Muscle of arm (tissue), 12 donors: ENCODE measurements around the gene IGF2BP2. TPM values are rescaled to one million over a fixed set of nuclear protein-coding genes. Genes with fewer than 3 reads are reported as not detected.
"Not testable (repeated sequence)": the region's sequence is repeated elsewhere in the genome, so short reads cannot be mapped to it uniquely, and the experiment has no call there.

Source experiments
- DNase-seq: peaks from one replicate; pipeline ENCODE4 v3.0.0-alpha.2; 2013
- polyA plus RNA-seq, 12 donors: library from polyadenylated mRNA; unstranded; fragments of 120-200 nt; gene quantifications; one replicate each; pipeline ENCODE4 v1.2.1, GENCODE V29; 2013; ENCODE audit not compliant: insufficient read length in 12 of 12

Gene IGF2BP2
- polyA plus RNA-seq, 12 donors: 38.5 to 153 (median 49.6) TPM

DNA sequence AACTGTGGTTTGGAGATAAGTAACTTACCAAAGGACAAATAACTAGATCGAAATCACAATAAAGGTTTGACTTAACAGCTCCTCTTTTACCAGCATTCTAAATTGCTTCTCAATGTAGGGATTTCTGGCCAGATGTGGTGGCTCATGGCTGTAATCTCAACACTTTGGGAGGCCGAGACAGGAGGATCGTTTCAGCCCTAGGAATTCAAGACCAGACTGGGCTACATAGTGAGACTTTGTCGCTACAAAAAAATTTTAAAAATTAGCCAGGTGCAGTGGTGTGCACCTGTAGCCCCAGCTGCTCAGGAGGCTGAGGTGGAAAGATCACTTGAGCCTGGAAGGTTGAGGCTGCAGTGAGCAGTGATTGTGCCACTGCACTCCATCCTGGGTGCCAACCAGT lies 17.4 kb upstream of the IGF2BP2 start:
- DNase-seq: no peak

GRCh38 chr3:185838417-185838989 lies 13.7 kb upstream of the IGF2BP2 start:
- not testable (repeated sequence) for DNase-seq

DNA sequence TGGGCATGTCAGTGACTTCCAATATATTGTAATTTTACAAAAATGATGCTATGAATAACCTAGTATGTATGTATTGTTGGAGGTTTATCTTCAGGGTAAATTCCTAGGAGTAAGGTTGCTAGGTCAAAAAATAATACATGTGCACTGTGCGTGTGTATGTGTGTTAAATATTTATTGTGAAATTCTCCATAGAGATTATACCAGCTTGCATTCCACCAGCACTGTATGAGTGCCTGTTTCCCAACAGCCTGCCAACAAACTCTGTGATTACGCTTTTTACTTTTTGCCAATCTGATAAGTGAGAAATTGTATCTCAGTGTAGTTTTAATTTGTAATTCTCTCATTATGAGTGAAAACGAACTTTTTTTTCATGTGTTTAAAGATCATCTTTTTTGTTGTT lies 12.6 kb upstream of the IGF2BP2 start:
- DNase-seq: no peak

DNA sequence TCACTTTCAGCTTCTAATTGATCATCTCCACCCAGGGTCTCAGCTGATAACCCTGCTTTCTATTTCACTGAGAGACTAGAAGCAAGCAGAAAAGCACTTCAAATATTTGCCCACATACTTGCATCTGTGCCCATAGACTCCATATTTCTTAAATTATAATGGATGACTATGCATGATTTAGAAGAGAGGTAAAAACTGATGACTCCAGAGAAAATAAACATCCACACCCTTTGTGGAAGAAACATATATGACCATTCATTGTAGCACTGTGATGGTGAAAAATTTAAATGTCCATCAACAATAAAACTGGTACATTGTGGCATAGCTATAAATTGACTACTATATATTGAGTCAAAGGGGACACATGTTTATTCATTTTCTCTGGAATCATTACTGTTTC lies 7.1 kb upstream of the IGF2BP2 start:
- no peak for DNase-seq

DNA sequence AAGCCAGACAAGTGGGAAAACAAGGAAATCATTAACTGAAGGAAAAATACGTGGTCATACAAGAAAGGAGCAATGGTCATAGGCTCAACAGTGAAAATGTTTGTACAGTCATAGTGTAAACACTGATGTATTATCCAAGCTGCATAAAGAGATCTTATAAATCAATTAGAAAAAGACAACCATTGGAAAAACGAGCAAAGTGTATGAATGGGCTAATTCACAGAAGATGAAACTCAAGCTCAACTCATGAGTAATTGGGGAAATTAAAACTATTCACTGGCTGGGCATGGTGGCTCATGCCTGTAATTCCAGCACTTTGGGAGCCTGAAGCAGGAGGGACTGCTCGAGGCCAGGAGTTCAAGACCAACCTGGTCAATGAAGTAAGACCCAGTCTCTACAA lies 6.4 kb upstream of the IGF2BP2 start:
- no peak for DNase-seq

- no peak for DNase-seq
Observed at GRCh38 chr3:185830018-185830797, 5.4 kb upstream of the IGF2BP2 start.

DNA sequence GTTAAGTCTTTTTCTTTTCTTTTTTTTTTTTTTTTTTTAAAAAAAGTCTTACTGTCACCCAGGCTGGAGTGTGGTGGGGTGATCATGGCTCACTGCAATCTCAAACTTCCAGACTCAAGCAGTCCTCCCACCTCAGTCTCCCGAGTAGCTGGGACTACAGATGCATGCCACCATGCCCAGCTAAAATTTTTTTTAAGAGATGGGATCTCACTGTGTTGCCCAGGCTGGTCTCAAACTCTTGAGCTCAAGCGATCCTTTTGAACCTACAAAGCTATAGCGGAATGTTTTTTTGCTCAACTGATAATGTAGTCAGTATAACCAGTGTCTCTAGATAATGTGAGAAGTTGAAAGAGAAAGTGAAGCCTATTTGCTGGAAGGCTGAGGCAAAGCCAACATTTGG lies 3.9 kb upstream of the IGF2BP2 start:
- no peak for DNase-seq

DNA sequence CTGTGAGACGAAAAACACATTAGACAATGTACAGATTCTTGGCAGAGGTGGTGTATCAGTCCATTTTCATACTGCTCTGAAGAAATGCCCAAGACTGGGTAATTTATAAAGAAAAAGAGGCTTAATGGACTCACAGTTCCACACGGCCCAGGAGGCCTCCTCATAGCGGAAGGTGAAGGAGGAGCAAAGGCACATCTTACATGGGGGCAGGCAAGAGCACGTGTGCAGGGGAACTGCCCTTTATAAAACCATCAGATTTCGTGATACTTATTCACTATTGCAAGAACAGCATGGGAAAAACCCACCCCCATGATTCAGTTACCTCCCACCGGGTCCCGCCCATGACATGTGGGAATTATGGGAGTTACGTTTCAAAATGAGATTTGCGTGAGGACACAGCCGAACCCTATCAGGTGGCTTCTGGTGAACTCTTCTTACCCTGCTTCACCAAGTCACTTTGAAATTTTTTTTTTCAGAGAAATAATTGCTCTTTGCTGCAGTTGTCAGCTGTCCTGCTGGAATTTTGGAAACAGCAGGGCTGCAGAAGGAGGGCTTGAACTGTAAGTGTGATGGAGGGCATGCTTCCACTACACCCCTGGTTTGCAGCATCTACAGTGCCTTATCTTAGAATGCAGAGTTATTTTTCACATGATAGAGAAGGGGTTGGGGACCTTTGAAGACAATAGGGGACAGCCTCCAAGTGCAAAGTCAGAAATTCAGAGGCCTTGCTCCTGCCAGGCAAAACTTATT lies 2.9 kb upstream of the IGF2BP2 start:
- DNase-seq: no peak

DNA sequence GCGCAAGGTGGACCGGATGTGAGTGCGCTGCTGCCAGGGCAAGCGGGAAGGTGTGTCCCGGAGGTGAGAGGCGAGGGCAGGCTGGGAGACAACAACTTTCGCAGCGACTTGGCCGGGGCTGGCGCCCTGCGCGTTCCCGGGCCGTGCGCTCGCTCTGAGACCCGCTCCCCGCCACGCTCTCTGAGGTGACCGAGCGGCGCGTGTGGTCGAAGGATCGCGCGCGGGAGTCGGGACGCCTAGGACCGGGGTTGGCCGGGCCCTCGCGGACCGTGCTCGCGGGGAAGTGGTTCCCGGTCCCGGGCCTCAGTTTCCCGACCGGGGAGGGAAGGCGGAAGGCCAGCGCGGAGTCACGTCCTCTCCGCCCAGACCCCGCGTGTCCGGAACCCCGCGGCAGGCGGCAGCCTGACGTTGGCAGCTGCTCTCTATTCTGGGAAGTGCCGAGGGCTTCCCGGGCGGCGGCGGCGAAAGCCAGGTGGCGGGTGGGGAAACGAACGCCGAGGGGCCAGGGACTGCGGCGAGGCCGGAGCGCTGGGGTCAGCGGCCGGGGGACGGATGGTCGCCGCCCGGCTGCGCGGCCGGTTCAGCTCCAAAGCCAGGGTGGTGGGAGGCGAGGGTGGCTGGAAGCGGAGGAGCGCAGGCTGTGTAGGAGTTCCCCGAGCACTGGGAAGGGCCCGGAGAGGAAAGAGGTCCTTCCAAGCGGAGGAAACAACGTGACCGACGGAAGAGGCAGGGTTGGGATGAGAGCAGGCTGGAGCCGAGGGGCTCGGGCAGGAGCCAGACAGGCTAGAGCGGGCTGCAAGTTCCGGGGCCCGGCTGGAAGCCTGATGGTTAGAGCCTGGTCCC lies 1.0 kb upstream of the IGF2BP2 start:
- peak; percentile 64 for DNase-seq

DNA sequence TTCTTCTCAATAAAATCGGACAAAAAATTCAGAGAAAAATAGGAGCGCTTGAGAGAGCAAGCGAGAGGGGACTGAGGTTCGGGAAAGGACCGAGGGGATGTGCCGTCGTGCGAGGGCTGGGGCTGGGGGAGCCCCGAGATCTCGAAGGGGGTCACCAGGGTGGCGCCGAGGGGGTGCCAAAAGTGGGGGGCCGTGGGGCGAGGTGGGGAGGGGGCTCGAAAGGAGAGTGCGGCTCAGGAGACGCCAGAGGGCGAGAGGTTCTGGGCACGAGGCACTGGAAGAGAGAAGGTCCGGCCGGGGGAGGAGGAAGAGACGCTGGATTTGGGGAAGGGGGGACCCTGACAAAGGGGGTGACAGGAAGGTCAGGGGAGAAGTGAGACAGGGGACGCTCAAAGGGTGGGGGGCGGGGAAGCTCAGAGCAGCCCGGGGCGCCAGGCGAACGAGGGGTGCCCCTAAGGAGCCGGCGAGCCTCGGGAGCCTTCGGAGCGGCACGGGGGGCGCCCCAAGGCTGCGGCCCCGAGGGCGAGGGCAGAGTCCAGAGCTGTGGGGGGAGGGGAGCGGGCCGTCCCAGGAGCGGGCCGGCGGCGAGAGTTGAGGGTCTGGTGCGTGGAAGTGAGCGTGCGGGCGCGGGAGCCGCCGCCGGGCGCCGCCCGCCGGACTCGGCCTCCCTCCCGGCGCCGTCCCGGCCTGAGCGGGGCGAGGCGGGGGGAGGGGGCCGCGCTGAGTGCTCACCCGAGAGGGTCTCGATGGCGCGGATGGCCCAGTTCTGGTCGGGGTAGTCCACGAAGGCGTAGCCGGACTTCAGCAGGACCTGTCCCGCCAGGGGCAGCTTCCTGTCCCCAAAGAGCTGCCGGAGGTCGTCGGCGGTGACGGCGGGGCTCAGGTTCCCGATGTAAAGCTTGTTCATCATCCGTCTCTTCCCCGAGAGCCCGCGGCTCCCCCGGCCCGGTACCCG lies 514 bp downstream of the IGF2BP2 start:
- peak; percentile 57 for DNase-seq

DNA sequence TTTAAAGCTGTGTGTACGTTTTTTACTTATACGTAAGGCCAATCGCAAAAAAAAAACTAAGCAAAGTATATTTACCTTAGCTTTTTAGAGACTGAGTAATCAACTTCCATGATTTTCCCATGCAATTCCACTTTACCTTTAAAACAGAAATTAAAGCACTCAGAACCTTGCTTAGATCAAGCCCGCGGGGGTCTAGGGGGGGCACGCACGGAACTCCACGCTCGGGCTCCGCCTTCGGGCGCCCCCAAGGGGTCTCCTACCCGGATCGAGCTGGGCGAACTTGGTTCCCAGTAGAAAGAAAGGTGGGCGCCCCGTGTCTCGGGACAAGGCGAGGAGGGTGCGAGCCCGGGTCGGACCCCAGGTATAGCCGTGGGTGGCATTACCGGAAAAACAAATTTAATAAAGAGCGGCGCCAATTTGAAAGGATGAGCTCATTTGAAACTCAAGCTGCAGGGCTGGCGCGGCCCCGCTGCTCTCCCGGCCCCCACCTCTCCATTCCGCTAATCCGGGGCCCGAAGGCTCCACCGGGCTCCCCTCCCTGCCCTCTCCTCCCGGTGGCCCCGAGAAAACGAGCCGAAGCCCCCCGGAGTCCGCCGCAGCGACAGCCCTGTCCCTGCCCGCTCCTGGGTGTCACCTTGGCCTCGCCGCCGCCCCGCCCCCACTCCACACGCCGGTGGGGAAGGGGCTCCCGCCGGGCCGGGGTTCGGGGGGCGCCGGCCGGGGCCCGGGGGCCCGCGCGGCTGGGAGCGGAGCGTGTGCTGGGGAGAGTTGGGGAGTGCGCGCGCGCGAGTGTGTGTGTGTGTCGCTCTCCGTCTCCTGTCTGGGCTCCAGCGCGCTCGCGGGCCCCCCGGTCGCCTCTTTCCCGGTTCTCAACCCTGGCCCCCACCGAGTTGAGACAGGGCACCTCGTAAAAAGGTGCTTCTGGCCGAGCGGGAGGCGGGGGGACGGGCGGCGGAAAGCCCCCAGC lies 1.5 kb downstream of the IGF2BP2 start:
- peak; percentile 63 for DNase-seq

GRCh38 chr3:185822221-185823000 lies 2.4 kb downstream of the IGF2BP2 start:
- no peak for DNase-seq

- DNase-seq: peak; percentile 22
Observed at GRCh38 chr3:185820973-185821758, 3.7 kb downstream of the IGF2BP2 start.

- DNase-seq: no peak
Observed at GRCh38 chr3:185818267-185818875, 6.5 kb downstream of the IGF2BP2 start.

DNA sequence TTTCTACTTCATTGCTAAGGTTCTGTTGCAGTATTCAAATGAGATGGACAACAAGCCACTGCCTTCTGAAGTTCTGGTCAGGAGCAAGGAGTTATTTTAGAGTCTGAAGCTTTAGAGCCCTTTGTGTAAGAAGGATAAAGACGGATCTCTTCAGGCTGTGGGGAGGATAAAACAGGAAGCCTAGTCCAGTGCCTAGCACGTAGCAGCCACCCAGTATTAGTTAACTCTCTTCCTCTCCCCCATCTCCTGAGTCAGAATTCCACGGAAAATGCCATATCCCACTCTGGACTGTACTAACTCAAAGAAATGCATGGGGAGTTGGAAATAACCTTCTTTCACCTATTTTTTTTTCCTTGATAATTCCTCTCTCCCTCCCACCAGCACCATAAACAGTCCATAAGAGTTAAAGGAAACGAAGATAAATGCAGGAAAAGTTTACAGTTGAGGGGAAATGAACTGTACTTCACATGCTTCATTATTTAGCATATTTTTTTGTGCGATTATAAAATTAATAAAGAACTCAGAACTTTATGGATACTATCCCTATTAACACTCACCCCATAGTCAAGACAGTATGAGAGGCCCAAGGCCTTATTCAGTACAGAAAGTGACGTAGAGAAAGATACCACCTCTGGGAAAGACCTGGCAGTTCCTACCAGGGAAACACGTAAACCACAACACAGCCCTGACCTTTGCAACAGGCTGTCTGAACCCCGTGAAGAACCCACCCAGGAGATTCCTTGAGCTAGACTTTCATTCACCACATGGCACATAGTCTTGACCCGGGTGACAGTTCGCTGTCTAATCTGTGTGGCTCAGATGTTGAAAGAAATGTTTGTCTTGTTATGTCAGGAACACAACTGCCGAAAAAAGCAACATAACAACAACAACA lies 9.2 kb downstream of the IGF2BP2 start:
- DNase-seq: no peak

DNA sequence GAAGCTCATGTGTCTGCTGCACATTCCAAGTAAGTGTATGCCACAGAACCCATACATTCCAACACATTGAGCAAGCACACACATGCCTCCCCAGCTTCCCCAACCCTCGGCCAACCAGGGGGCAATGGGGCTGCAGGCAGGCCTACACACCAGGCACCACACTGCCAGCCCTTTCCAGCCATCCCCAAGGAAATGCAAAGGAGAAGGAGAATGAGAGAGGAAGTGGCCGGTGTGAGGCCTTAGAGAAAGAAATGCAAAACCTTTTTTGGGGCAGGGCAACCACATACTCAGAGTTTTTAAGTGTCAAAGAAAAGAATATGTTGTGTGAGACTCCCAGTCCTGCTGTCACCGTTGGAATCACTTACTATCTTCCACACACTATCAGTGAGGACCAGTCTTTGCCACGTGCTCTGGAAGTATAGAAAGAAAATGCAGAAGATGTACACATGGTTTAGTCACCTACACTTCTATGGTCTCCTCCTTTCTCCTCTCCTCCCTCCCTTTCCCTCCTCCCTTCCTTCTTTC lies 11.1 kb downstream of the IGF2BP2 start:
- DNase-seq: no peak
